H7 (cell line): ENCODE data around the gene LY86. TPM values are rescaled to one million over a fixed set of nuclear protein-coding genes. Genes with fewer than 3 reads are reported as not detected.

Experiments used
- DNase-seq: peaks from one replicate; pipeline ENCODE4 v3.0.0; 2012
- H3K27me3 ChIP-seq: 2 replicates; pipeline ENCODE4 v1.6.0; 2011; ENCODE audit warnings: mild to moderate bottlenecking, low read length; ENCODE audit not compliant: control insufficient read depth, insufficient read depth
- H3K36me3 ChIP-seq: replicated peaks from 2 replicates; pipeline ENCODE4 v1.5.1; 2011; ENCODE audit warnings: low read length; ENCODE audit not compliant: control insufficient read depth, insufficient read depth
- H3K4me3 ChIP-seq: 2 replicates; pipeline ENCODE4 v1.5.1; 2011; ENCODE audit warnings: low read depth, mild to moderate bottlenecking, control low read depth, low read length, moderate library complexity; ENCODE audit not compliant: insufficient read depth
- total RNA-seq: library from RNA; depleted of rRNA; stranded (reverse); fragments of >200 nt; shearing (Covaris generic); gene quantifications from 2 replicates; pipeline ENCODE4 v1.2.3, GENCODE V29; 2014

Gene LY86
- total RNA-seq, 1 experiment from 2014 or later: not detected

DNA sequence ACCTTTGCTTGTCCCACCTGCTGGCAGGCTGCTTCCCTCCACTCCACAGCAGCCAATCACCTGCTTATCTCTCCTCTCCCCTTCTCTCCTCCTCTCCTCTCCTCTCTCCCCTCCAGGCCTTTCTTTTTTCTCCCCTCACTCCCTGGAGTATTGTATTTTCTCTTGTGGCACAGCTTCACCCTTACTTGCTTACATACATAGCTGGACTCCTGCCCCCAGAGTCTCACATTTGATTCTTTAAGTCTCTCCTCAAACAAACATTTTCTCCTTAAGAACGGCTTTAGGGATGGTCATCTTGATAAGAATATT is 3.6 kb upstream of the LY86 start:
- no peaks in the 10 kb centered on the region for H3K36me3 ChIP-seq

DNA sequence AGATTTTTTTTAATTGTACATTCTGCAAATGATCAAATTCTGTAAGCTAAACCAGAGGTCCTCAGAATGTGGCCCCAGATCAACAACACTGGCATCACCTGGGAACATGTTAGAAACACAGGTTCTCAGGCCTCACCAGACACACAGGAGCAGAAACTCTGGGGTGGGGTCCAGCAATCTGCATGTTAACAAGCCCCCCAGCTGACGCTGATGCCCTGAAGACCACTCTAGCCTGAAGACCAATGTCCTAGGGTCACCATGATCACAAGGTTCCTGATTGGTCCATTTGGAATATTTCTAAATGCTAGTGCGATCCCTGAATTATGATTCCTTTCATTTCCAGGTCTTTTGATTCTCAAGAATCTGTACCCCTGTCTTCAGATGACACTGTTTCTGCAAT is 2.4 kb upstream of the LY86 start:
- Histone ChIP-seq H3K4me3 (no peak overlapping the region), H3K36me3 (no peaks in the 10 kb centered on the region), H3K27me3 (no peaks in the 10 kb centered on the region)
- DNase-seq: no peak

More for the DNA sequence above, 3.6 kb upstream of the LY86 start:
- Histone ChIP-seq H3K27me3 (no peaks in the 10 kb centered on the region), H3K4me3 (no peak overlapping the region)
- DNase-seq: no peak

DNA sequence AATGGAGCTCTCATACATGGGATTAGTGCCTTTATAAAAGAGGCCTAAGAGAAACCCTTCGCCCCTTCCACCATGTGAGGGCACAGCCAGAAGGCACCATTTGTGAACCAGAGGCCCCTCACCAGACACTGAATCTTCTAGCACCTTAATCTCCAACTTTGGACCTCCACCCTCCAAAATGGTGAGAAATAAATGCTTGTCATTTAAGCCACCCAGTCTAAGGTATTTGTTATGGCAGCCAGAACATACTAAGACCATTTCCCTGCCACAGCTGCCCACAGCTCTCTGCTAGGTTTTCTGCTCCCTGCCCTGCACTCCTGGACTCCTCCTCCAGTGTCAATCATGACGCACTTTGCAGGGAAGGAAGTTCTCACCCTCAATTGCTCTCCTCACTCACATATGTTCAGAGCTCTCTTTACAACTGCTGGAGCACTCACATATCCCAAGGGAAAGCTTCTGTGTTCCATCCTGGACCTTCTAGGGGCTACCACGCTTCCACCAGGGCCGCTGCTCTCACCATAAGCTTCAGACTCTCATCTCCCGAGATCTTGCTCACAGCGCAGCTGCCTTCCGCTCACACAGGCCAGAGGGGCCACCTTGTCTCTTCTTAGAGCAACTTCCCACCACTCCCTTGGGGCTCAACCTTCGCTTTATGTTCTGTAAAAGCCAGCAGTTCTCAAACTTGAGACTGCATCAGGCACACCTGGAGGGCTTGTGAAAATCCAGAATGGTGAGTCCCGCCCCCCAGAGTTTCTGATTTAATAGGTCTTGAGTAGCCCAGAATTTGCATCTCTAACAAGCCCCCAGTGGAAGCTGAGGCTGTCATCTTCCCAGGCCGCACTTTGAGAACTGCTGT is 1.6 kb upstream of the LY86 start:
- Histone ChIP-seq H3K4me3 (no peak overlapping the region), H3K36me3 (no peaks in the 10 kb centered on the region), H3K27me3 (no peaks in the 10 kb centered on the region)
- DNase-seq: no peak

DNA sequence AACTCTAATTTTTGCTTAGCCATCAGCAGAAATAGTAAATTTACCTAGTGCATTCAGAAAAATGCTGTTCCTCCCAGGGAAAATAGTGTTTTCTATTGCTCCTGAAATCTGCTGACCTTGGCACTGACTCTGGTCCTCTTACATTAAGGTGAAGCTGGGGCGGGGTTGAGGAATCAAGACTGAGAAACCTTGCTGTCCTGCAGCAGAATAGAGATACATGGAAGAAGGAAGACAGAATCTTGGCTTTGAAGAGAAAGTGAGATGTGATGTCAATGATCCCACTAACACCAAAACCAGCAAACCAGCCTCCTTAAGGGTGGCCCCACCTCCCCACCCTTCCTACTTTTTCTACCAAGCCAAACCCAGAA is 840 bp upstream of the LY86 start:
- Histone ChIP-seq H3K27me3 (no peaks in the 10 kb centered on the region), H3K4me3 (no peak overlapping the region), H3K36me3 (no peaks in the 10 kb centered on the region)
- DNase-seq: no peak

DNA sequence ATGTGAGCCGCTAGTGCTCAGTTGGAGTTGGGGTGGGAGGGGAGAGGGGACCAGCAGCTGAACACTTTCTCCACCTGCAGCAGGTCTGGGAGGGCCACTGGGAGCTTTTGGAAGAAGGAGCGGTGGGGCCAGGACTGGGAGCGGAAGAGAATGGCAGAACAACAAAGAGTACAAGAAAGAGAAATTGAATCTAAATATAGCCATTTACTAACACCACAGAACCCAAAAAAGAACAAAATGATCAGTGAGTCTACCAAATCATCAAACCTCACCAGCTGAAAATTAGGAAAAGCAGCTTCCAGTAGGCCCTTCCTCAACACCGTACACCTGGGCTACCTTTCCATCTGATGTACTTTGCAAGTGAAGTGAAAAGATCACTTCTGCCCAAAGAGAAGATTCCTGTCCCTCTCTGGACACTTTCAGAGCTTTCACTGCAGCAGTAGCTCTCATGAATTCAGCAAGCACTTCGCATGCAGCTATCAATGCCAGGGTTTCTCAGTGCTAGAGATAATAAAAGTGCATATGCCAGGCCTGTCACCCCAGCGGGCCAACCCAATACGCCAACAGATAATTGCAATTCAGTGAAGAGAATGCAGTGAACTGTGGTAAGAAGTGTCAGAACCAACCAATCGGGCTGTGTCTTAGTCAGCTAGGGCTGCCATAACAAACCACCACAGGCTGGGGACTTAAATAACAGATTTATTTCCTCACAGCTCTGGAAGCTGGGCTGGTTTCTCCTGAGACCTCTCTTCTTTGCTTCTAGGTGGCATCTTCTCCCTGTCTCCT is 597 bp downstream of the LY86 start:
- DNase-seq: no peak
- Histone ChIP-seq H3K4me3 (no peak overlapping the region), H3K36me3 (no peaks in the 10 kb centered on the region), H3K27me3 (no peaks in the 10 kb centered on the region)

DNA sequence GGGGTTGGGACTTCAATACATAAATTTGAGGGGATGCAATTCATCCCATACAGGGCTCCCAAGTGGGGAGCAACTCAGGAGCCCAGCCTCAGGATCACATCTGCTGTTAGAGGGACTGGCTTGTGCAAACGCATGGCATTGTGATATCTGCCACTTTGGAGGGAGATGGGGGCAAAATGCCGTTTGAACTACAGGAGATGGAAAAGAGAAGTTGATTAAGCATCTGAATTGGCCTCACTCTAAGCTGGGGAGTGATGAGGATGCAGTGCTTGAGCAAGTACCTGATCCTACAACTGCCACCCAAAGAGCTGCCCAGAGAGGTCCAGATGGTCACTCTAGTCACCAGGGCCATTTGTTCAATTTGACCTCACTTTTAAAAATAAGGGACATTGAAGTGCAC is 2.0 kb downstream of the LY86 start:
- H3K27me3 ChIP-seq: no peaks in the 10 kb centered on the region
- DNase-seq: no peak
- H3K36me3 ChIP-seq: no peaks in the 10 kb centered on the region
- H3K4me3 ChIP-seq: no peak overlapping the region

DNA sequence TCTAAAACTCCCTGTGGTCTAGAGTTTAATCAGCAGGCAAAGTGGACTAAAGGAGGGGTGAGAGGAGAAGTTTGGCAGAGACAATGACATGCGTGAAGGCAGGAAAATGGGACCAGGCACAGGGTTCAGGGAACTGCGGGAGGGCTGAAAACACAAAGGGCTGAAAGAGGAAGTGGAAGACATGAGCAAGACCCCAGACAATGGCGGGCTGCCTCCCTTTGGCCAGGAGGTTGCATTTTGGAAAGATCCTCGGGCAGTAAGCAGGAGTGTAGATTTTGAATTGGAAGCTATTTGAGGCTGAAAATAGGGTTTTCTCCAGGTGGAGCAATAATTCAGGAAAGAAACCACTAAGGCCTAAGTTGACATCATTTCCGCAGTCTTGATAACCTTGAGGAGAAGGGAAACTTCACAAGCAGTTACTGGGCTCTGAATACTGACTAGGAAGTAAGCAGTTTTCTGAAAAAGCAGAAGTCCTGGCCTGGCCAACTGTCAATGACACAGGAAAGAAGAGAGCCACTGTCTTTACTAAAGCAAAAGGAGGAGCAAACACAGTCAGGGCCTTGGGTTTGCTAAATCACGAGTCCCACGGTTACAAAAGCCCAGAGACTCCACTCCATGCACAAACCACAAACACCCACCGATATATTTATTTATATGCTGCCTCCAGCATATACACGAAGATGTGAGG is 3.4 kb downstream of the LY86 start:
- Histone ChIP-seq H3K27me3 (no peaks in the 10 kb centered on the region; the same call in 1 of the 2 replicates), H3K36me3 (no peaks in the 10 kb centered on the region), H3K4me3 (no peak overlapping the region)
- DNase-seq: no peak

DNA sequence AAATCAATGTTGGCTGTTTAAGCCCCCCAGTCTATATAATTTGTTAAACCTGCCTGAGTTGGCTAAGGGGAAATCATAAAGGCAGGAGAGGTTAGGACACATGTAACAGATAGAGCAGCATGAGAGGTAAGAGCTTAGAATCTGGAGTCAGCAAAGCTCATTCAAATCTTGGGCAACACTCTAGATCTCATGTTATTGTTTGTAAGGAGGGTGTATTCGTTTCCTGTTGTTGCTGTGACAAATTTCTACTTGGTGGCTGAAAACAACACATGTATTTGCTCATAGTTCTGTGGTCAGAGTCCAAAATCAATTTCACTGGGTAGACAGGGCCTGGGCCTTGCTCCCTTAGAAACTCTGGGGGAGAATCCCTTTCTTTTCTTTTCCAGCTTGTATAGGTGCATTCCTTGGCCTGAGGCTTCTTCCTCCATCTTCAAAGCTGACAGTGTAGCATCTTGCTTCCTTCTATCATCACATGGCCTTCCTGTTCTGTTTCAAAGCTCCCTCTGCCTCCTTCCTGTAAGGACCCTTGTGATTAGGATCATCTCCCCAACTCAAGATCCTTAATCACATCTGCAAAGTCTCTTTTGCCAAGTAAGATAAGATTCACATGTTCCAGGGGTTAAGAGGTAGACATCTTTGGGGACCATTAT is 4.4 kb downstream of the LY86 start:
- Histone ChIP-seq H3K4me3 (no peak overlapping the region), H3K27me3 (no peaks in the 10 kb centered on the region; the same call in 1 of the 2 replicates), H3K36me3 (no peaks in the 10 kb centered on the region)
- no peak for DNase-seq

DNA sequence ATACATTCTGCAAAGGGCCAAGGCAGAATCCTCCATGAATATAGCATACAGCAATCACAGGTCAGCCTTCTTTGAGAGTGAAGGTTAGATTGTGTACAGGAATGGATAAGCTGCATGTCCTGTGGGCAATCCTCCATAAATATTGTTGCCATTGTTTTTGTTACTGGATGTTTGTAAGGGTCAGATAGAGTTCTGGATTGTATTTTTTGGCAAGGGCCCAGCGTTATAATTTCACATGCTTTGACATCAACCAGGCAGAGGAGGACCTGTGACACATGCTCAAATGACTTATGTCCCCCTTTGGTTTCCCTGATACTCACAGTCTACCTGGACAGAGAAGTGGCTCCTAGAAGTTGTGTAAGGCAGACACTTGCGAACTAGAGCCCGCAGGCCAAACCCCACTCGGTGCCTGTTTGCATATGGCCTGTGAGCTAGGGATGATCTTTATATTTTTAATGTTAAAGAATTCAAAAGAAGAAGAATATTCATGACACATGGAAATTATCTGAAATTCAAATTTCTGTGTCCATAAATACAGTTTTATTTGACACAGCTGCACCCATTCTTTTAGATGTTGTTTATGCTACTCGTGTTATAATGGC is 5.4 kb downstream of the LY86 start:
- H3K4me3 ChIP-seq: no peak overlapping the region
- H3K36me3 ChIP-seq: no peaks in the 10 kb centered on the region

DNA sequence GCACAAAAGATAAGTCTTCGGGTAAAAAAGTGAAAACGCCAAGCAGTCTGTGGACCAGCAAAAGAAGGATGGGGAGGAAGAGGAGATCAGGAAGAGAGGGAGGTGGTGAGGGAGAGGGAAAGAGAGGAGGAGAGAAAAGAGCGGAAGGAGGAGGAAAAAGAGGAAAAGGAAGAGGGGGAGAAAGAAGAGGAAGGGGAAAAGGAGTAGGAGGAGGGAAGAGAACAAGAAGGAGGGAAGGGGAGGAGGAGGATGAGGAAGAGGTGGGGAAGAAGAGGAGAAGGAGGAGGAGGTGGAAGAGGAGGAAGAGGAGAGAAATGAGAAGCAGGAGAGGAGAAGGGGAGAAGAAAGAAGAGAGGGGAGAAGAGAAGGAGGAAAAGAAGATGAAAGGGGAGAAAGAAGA is 6.5 kb downstream of the LY86 start:
- H3K27me3 ChIP-seq: no peaks in the 10 kb centered on the region; the same call in 1 of the 2 replicates
- no peaks in the 10 kb centered on the region for H3K36me3 ChIP-seq
- DNase-seq: no peak
- H3K4me3 ChIP-seq: no peak overlapping the region

More for the DNA sequence above, 5.4 kb downstream of the LY86 start:
- H3K27me3 ChIP-seq: no peaks in the 10 kb centered on the region; the same call in 1 of the 2 replicates
- no peak for DNase-seq

DNA sequence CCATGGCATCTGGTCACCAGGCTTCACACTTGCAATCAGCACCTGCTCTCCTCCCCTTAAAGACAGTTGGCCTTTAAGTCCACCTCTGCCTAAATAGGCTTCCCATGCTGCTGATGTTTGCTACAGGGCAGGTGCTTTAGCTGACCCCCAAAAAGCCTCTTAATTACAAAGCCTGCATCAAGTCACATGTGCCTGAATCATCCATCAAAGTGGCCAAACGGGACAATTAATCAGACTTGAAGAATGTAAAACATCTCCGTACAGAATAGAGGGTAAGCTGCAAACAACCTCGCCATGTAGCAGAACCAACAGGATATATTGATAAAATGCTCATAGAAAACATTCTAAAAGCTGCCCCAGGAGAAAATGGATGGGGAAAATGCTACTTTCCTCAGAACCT is 7.4 kb downstream of the LY86 start:
- Histone ChIP-seq H3K36me3 (no peaks in the 10 kb centered on the region), H3K27me3 (no peaks in the 10 kb centered on the region; the same call in 1 of the 2 replicates), H3K4me3 (no peak overlapping the region)
- no peak for DNase-seq

DNA sequence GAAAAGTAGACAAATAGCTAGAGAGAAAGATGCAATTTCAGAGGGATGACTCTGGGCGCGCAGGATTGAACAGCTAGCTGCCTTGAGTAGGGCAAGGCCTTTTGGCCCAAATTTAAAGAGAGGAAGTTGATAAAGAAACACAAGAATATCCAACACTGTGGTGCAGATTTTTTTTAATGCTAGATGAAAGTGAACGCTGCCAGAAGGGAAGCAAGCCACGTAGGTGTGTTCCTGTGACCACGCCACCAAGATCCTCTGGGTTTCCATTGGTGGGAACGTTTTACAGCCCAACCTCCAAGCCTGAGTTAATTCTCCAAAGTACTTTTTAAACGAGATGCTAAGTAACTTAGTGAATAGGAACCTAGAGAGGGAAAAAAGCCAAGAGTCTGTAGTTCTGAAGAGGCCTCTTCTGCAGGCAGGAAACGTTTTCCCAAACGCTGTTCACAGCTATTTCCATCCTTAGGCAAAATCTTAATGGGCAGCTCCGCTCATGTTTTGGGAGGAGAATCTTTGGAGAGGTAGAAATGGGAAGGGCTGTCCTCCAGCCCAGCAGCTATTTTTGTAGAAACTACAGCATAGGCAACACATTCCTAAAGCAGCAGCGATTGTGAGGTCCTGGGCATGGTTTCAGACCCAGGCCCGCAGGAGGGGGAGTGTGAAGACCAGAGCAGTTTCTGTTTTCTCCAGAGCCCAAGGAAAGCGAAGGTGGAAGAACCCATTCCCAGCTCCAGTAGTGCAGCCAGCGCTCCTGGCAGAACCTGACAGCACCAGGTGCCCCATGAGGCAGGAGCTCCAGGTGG is 8.2 kb downstream of the LY86 start:
- no peak overlapping the region for H3K4me3 ChIP-seq
- no peak for DNase-seq
- H3K27me3 ChIP-seq: no peaks in the 10 kb centered on the region; the same call in 1 of the 2 replicates
- H3K36me3 ChIP-seq: no peaks in the 10 kb centered on the region

DNA sequence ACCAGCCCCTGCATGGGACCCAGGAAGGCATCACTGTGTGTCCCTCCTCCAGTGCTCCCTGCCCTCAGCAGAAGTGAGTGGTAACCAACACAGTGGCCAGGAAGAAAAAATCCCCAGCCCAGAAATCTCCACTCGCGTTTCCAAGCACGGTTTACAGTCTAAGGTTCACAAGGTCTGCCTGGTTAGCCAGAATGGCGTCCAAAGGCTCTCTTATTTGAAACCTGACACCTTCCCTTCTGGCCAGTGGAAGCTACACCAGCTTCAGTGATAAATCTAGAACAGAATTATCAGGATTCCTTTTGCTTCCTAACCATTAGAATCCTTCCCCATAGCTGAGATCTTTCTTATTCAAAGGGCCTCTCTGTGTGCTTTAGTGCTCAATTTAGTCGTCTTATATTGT is 9.2 kb downstream of the LY86 start:
- Histone ChIP-seq H3K27me3 (no peaks in the 10 kb centered on the region; the same call in 1 of the 2 replicates), H3K36me3 (no peaks in the 10 kb centered on the region), H3K4me3 (no peak overlapping the region)
- no peak for DNase-seq
